Stimulated activated naive B cell treated with anti-CD40 and anti-IgM and Interleukin-4, amounts not matched to agents 10 μg/mL and 1 μg/mL and 100 μg/mL, for 72 hours (primary cell): ENCODE measurements around the gene MNS1.

Source experiments
- ATAC-seq, 2 donors: fragments of 150-1000 bp; cut with Tn5 transposase; replicated peaks; 2 replicates each; pipeline ENCODE4 v1.10.0; 2021; ENCODE audit warnings: moderate library complexity in 1 of 2
- DNase-seq: peaks from one replicate; pipeline ENCODE4 v3.0.0; 2021
- H3K27ac Mint-ChIP-seq: one replicate; pipeline ENCODE4 v1.8.0; 2022; ENCODE audit warnings: mild to moderate bottlenecking, mixed read lengths
- H3K27me3 Mint-ChIP-seq, 2 donors: one replicate each; pipeline ENCODE4 v1.8.0; 2022; ENCODE audit warnings: mixed read lengths in 2 of 2
- H3K36me3 Mint-ChIP-seq, 2 donors: one replicate each; pipeline ENCODE4 v1.8.0; 2022; ENCODE audit warnings: mixed read lengths in 2 of 2, mild to moderate bottlenecking in 1 of 2
- H3K4me1 Mint-ChIP-seq, 2 donors: one replicate each; pipeline ENCODE4 v1.8.0; 2022; ENCODE audit warnings: mixed read lengths in 2 of 2, mild to moderate bottlenecking in 1 of 2
- H3K4me3 Mint-ChIP-seq, 2 donors: one replicate each; pipeline ENCODE4 v1.8.0; 2022; ENCODE audit warnings: mild to moderate bottlenecking in 2 of 2, mixed read lengths in 2 of 2, moderate library complexity in 1 of 2
- H3K9me3 Mint-ChIP-seq, 2 donors: one replicate each; pipeline ENCODE4 v1.8.0; 2022; ENCODE audit warnings: mixed read lengths in 2 of 2, mild to moderate bottlenecking in 1 of 2

Gene MNS1

DNA sequence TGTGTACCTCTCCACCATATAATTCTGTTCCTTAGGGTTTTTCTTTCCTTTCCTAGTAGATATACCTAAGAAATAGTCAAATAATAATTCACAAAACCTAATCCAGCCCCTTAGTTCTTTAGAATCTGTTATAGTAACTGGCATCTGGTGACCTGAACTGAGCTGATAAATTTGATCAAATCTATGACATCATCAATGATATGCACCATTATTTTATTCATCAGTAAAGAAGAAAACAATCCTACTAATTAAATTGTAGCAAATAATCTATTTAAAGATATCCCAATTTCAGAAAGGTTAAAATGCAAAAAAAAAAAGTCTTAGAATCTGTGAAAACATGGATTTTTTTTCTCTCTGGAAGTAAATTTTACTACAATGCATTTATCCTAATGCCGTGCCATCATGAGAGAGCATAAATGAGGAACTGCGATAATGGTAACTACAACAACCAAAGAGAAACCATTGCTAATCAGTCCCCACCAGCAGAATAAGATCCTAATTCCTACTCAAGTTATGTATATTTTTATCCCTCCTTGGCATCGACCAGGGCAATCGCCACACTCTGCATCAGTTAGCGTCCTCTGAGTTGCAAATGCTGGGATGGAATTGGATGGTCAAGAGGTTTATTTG lies 6.6 kb upstream of the MNS1 start:
- Mint-ChIP-seq H3K4me1 (peaks cover 4 to 10% of the 10 kb centered on the region in 2 donors), H3K36me3 (no peaks in the 10 kb centered on the region), H3K9me3 (no peaks in the 10 kb centered on the region), H3K27me3 (no peaks in the 10 kb centered on the region), H3K4me3 (no peak overlapping the region), H3K27ac (no peak overlapping the region)
- ATAC-seq (peak in 1 of 2 donors; percentile 43), DNase-seq (no peak)

- H3K4me3 Mint-ChIP-seq = no peak overlapping the region
- no peaks in the 10 kb centered on the region for H3K27me3 Mint-ChIP-seq
- ATAC-seq (no peak), DNase-seq (no peak)
- H3K9me3 Mint-ChIP-seq = no peaks in the 10 kb centered on the region
- no peaks in the 10 kb centered on the region for H3K36me3 Mint-ChIP-seq
- no peak overlapping the region for H3K27ac Mint-ChIP-seq
- H3K4me1 Mint-ChIP-seq = peaks cover 6 to 17% of the 10 kb centered on the region in 2 donors
Observed at GRCh38 chr15:56469483-56469882, 4.5 kb upstream of the MNS1 start.

DNA sequence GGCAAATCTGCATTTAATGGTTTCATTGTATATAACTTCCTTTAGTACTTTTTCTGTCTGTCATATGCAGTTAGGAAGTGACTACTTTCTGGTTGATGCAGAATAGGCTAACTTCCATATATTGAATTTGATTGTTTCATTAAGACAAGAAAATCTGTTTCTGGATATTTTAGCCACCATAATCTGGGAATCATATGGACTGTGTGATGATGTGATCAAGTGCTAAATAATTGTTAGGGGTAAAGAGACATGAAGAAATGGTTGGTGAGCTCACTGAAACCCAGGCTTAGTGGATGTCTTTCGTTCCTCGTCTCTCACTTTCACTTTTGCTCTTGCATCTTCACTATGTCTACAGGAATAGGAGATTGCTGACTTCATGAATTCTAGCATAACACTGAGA lies 3.5 kb upstream of the MNS1 start:
- Mint-ChIP-seq H3K27ac (peak overlapping the region; percentile 80), H3K36me3 (no peaks in the 10 kb centered on the region), H3K4me1 (peaks cover 6 to 19% of the 10 kb centered on the region in 2 donors), H3K27me3 (no peaks in the 10 kb centered on the region), H3K9me3 (no peaks in the 10 kb centered on the region), H3K4me3 (peak overlapping the region; percentile 81 to 86)
- ATAC-seq (peak in 1 of 2 donors; percentile 22), DNase-seq (no peak)

DNA sequence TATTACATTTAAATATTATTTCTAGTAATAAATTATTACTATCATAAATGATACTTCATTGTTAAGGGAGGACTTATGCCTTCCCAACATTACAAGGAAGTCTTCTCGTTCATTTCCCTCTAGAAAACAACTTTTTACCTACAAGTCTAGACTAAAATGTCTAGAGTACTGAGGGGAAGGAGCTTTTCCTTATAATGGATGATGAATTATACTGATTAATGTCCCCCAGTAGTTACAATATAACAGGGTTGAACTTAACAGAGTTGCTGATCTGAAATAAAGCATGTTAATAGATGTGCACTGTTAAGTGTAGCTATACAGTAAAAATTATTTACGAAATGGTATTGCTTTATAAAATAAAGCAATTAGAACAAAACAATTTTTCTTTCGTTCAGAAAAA lies 2.7 kb upstream of the MNS1 start:
- ATAC-seq (no peak), DNase-seq (no peak)
- H3K4me3 Mint-ChIP-seq = no peak overlapping the region
- H3K9me3 Mint-ChIP-seq = no peaks in the 10 kb centered on the region
- H3K36me3 Mint-ChIP-seq = no peaks in the 10 kb centered on the region
- H3K27ac Mint-ChIP-seq = no peak overlapping the region
- H3K27me3 Mint-ChIP-seq = no peaks in the 10 kb centered on the region
- H3K4me1 Mint-ChIP-seq = peaks cover 6 to 19% of the 10 kb centered on the region in 2 donors

DNA sequence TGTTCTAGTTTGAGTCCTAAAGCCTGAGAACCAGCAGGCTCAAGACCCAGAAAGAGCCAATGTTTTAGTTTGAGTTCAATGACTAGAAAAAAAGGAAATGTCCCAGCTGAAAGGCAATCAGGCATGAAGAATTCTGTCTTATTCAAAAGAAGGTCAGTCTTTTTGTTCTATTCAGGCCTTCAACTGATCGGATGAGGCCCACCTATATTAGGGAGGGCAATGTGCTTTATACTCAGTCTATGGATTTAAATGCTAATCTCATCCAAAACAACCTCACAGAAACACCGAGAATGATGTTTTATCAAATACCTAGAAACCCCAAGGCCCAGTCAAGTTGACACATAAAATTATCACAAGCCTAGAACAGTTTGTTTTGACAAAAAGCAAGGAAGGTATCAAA lies 4.0 kb downstream of the MNS1 start:
- no peak for DNase-seq
- Mint-ChIP-seq H3K9me3 (peaks cover 4% of the 10 kb centered on the region in 2 donors), H3K36me3 (no peaks in the 10 kb centered on the region), H3K27me3 (no peaks in the 10 kb centered on the region), H3K4me1 (peaks cover 2 to 9% of the 10 kb centered on the region in 2 donors), H3K4me3 (no peak overlapping the region), H3K27ac (no peak overlapping the region)
- no peak for ATAC-seq

DNA sequence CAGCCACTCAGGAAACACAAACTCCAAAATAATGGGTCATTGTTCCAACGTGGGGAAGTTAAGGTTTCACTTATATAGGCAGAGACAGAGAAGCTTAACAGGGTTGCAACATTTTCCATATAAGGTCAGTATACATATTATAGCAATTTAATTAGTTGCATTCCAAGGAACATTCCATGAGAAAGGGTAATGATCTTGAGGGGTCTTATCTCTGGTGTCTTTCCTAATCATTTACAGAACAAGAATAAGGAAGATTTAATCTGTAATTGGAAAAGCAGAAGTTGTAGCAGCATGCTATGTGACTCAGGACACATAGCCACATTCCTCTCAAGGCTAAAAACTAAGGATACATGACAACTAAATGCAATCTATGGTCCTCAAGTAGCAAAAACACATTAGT lies 4.9 kb downstream of the MNS1 start:
- H3K4me3 Mint-ChIP-seq = no peak overlapping the region
- DNase-seq = no peak
- no peak overlapping the region for H3K27ac Mint-ChIP-seq
- H3K27me3 Mint-ChIP-seq = no peaks in the 10 kb centered on the region
- H3K4me1 Mint-ChIP-seq = peaks cover 2 to 8% of the 10 kb centered on the region in 2 donors
- no peak for ATAC-seq
- peaks cover 4% of the 10 kb centered on the region in 2 donors for H3K9me3 Mint-ChIP-seq
- no peaks in the 10 kb centered on the region for H3K36me3 Mint-ChIP-seq

- no peak for DNase-seq
- Mint-ChIP-seq H3K27me3 (no peaks in the 10 kb centered on the region), H3K9me3 (peaks cover 4% of the 10 kb centered on the region in 2 donors), H3K36me3 (no peaks in the 10 kb centered on the region), H3K4me1 (no peaks in the 10 kb centered on the region), H3K4me3 (no peak overlapping the region), H3K27ac (no peak overlapping the region)
- ATAC-seq = no peak
Observed at GRCh38 chr15:56459096-56459495, 5.8 kb downstream of the MNS1 start.

GRCh38 chr15:56456229-56456628 lies 8.7 kb downstream of the MNS1 start:
- Mint-ChIP-seq H3K4me1 (no peaks in the 10 kb centered on the region), H3K27ac (no peak overlapping the region), H3K9me3 (peaks cover 4% of the 10 kb centered on the region in 2 donors), H3K4me3 (no peak overlapping the region), H3K36me3 (no peaks in the 10 kb centered on the region), H3K27me3 (no peaks in the 10 kb centered on the region)
- DNase-seq (no peak), ATAC-seq (no peak)

- no peaks in the 10 kb centered on the region for H3K27me3 Mint-ChIP-seq
- DNase-seq (no peak), ATAC-seq (no peak)
- H3K36me3 Mint-ChIP-seq = no peaks in the 10 kb centered on the region
- H3K27ac Mint-ChIP-seq = no peak overlapping the region
- peaks cover 4% of the 10 kb centered on the region in 2 donors for H3K9me3 Mint-ChIP-seq
- no peaks in the 10 kb centered on the region for H3K4me1 Mint-ChIP-seq
- no peak overlapping the region for H3K4me3 Mint-ChIP-seq
Observed at GRCh38 chr15:56454836-56455235, 10.1 kb downstream of the MNS1 start.

GRCh38 chr15:56445746-56446145 lies 19.2 kb downstream of the MNS1 start:
- Mint-ChIP-seq H3K27me3 (no peaks in the 10 kb centered on the region), H3K36me3 (no peaks in the 10 kb centered on the region), H3K4me1 (no peaks in the 10 kb centered on the region), H3K27ac (no peak overlapping the region), H3K4me3 (no peak overlapping the region), H3K9me3 (peaks cover 0 to 2% of the 10 kb centered on the region in 2 donors)
- no peak for DNase-seq
- no peak for ATAC-seq

- Mint-ChIP-seq H3K27ac (no peak overlapping the region), H3K36me3 (no peaks in the 10 kb centered on the region), H3K9me3 (peaks cover 0 to 5% of the 10 kb centered on the region in 2 donors), H3K4me1 (no peaks in the 10 kb centered on the region), H3K27me3 (no peaks in the 10 kb centered on the region), H3K4me3 (no peak overlapping the region)
- no peak for DNase-seq
- no peak for ATAC-seq
Observed at GRCh38 chr15:56442354-56442753, 22.6 kb downstream of the MNS1 start.

DNA sequence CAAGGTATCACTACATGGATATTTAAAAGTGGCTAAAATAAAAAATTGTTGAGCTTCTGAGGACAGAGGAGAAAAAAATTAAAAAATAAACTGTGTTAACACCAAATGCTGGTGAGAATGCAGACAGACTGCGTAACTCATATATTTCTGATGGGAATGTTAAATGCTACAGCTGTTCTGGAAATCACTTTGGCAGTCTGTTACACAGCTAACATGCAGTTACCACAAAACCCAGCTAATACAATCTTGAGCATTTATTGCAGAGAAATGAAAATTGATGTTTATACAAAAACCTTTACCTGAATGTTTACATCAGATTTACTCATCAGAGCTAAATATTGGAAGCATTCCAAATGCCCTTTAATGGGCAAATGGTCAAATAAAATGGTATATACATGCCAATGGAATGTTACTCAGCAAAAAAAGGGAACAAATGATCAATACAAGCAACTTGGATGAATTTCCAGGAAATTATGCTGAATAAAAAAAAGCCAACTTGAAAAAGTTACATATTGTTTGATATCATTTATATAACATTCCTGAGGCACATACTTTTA lies 24.6 kb downstream of the MNS1 start:
- H3K36me3 Mint-ChIP-seq = peaks cover 4 to 9% of the 10 kb centered on the region in 2 donors
- H3K4me3 Mint-ChIP-seq = no peak overlapping the region
- ATAC-seq (no peak), DNase-seq (no peak)
- H3K27me3 Mint-ChIP-seq = no peaks in the 10 kb centered on the region
- peaks cover 3 to 5% of the 10 kb centered on the region in 2 donors for H3K9me3 Mint-ChIP-seq
- H3K4me1 Mint-ChIP-seq = no peaks in the 10 kb centered on the region
- no peak overlapping the region for H3K27ac Mint-ChIP-seq

DNA sequence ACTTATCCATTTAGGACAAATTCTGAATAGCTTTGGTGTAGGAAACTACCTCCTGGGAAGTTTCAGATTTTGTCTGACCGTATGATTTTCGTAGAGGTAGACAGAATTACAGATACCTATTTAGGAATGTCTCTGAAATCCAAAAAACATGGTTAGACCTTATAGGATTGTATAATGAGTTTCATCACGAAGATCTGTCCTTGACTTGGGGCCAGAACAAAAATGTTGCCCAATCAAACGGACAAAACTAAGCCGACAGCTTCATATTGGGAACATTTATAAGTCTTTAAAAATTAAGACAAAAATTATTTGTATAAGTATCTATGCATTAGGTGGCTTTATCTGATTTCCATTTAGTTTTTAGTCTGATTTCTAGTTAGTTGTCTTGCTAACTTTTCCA lies 32.6 kb downstream of the MNS1 start:
- no peak for DNase-seq
- H3K27ac Mint-ChIP-seq = no peak overlapping the region
- no peaks in the 10 kb centered on the region for H3K4me1 Mint-ChIP-seq

DNA sequence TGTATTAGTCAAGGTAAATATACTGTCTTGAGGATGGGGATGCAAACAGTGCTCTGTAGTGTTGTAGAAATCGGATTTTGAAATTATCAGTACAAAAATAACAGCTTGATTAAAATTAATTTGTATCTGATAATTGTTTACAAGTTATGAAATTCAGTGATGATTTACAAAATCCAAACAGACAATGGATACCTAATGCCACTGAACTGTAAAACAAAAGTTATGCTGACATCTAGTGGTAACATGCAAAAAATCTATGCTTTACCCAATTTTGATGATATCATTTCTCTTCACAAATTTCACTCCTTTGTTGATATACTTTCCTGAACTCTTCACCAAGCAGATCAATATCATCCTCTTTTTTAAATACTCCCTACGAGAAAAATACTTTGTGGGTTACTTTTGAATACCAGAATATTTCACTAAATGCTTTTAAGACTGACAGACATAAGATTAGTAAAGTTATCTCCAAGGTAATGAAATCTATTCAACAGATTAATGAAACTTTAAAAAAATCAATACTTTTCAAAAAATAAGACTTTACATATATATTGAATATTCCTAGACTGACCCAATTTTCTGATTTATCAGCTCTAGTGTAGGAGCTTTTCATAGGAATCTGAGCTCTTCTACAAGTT lies 36.0 kb downstream of the MNS1 start:
- H3K27me3 Mint-ChIP-seq = no peaks in the 10 kb centered on the region
- DNase-seq (no peak), ATAC-seq (peak; percentile 43 to 53)
- peaks cover 8 to 19% of the 10 kb centered on the region in 2 donors for H3K36me3 Mint-ChIP-seq
- no peaks in the 10 kb centered on the region for H3K4me1 Mint-ChIP-seq
- H3K9me3 Mint-ChIP-seq = peaks cover 4 to 8% of the 10 kb centered on the region in 2 donors
- no peak overlapping the region for H3K4me3 Mint-ChIP-seq
- H3K27ac Mint-ChIP-seq = no peak overlapping the region

More for the DNA sequence above, 32.6 kb downstream of the MNS1 start:
- Mint-ChIP-seq H3K36me3 (peaks cover 4 to 9% of the 10 kb centered on the region in 2 donors), H3K9me3 (peaks cover 0 to 3% of the 10 kb centered on the region in 2 donors), H3K4me3 (no peak overlapping the region), H3K27me3 (no peaks in the 10 kb centered on the region)
- ATAC-seq = no peak

GRCh38 chr15:56425976-56426375 lies 39.0 kb downstream of the MNS1 start:
- H3K4me1 Mint-ChIP-seq = no peaks in the 10 kb centered on the region
- ATAC-seq = no peak
- H3K4me3 Mint-ChIP-seq = no peak overlapping the region

More at GRCh38 chr15:56425976-56426375, 39.0 kb downstream of the MNS1 start:
- Mint-ChIP-seq H3K36me3 (peaks cover 10 to 23% of the 10 kb centered on the region in 2 donors), H3K9me3 (peaks cover 4 to 9% of the 10 kb centered on the region in 2 donors), H3K27me3 (no peaks in the 10 kb centered on the region), H3K27ac (no peak overlapping the region)
- no peak for DNase-seq
